ENCODE measurements around the gene PPFIA3.

DNA sequence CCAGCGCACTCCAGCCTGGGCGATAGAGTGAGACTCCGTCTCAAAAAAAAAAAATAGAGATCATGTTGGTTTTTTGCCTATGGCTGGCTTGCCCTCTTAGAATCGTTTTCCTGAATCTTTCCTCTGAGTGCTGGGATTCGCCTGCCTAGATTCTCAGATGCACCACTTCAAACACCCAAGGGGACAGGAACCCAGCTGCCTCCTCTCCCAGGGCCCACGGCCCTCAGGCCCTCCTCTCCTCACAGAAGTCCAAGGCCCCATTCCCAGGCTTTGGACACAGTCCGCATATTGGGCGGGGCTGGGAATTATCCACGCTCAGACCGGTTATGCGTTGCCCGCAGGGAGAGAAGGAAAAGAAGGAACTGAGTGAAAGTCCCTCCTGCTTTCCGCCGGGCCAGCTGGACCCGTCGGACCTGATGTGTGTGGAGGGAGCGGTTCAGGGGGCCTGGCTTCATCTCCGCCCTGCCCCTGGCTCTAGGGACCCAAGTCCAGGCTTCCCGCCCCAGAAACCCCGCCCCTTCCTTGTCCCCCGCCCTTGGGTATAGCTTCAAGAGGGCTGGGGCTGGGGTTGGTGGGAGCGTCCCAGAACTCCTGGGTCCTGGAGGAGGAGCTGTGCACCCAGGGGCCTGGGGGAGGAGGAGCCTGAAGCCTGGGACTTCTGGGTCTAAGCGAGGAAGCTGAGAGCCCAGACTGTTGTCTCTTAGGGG is 5.8 kb downstream of the PPFIA3 start:
- TF ChIP-seq, protein P1, sequence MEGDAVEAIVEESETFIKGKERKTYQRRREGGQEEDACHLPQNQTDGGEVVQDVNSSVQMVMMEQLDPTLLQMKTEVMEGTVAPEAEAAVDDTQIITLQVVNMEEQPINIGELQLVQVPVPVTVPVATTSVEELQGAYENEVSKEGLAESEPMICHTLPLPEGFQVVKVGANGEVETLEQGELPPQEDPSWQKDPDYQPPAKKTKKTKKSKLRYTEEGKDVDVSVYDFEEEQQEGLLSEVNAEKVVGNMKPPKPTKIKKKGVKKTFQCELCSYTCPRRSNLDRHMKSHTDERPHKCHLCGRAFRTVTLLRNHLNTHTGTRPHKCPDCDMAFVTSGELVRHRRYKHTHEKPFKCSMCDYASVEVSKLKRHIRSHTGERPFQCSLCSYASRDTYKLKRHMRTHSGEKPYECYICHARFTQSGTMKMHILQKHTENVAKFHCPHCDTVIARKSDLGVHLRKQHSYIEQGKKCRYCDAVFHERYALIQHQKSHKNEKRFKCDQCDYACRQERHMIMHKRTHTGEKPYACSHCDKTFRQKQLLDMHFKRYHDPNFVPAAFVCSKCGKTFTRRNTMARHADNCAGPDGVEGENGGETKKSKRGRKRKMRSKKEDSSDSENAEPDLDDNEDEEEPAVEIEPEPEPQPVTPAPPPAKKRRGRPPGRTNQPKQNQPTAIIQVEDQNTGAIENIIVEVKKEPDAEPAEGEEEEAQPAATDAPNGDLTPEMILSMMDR (IDR thresholded peaks at IDR 0.05): no peak
- no peak for TF ChIP-seq EP300 (IDR thresholded peaks at IDR 0.05)
